ENCODE data around the gene TSPAN32.
"Not testable (repeated sequence)": the region's sequence is repeated elsewhere in the genome, so short reads cannot be mapped to it uniquely, and the experiment has no call there.

The TSPAN32 gene

GRCh38 chr11:2267851-2268728 is 33.7 kb upstream of the TSPAN32 start:
- DNase-seq = no peak

GRCh38 chr11:2268729-2269600 is 32.8 kb upstream of the TSPAN32 start:
- DNase-seq = no peak

- DNase-seq = no peak
These were observed 32.1 kb upstream of the TSPAN32 start for GRCh38 chr11:2269601-2270321.

GRCh38 chr11:2270322-2271076 is 31.3 kb upstream of the TSPAN32 start, which contains the start of gene ASCL2:
TSS of gene ASCL2 (minus strand) at chr11:2270588. CDS start at chr11:2270332, 256 bp downstream.
- no peak for DNase-seq

- no peak for DNase-seq
These were observed 30.8 kb upstream of the TSPAN32 start for GRCh38 chr11:2271077-2271326.

- no peak for DNase-seq
These were observed 30.2 kb upstream of the TSPAN32 start for GRCh38 chr11:2271327-2272227.

GRCh38 chr11:2272228-2272945 is 29.4 kb upstream of the TSPAN32 start:
- DNase-seq = no peak

- DNase-seq = no peak
These were observed 28.9 kb upstream of the TSPAN32 start for GRCh38 chr11:2272946-2273280.

- no peak for DNase-seq
These were observed 28.5 kb upstream of the TSPAN32 start for GRCh38 chr11:2273311-2273710.

GRCh38 chr11:2273771-2274170 is 28.0 kb upstream of the TSPAN32 start:
- no peak for DNase-seq

- DNase-seq = no peak
These were observed 26.2 kb upstream of the TSPAN32 start for GRCh38 chr11:2275334-2276279.

- DNase-seq = no peak
These were observed 25.4 kb upstream of the TSPAN32 start for GRCh38 chr11:2276280-2277007.

- DNase-seq = no peak
These were observed 24.8 kb upstream of the TSPAN32 start for GRCh38 chr11:2277008-2277346.

GRCh38 chr11:2277933-2278523 is 23.8 kb upstream of the TSPAN32 start:
- no peak for DNase-seq

GRCh38 chr11:2280208-2280607 is 21.6 kb upstream of the TSPAN32 start:
- DNase-seq = no peak

GRCh38 chr11:2286350-2286749 is 15.5 kb upstream of the TSPAN32 start:
- DNase-seq = not testable (repeated sequence)

GRCh38 chr11:2287091-2287490 is 14.7 kb upstream of the TSPAN32 start:
- DNase-seq = no peak

- no peak for DNase-seq
These were observed 12.5 kb upstream of the TSPAN32 start for GRCh38 chr11:2289350-2289749.

- DNase-seq = no peak
These were observed 12.0 kb upstream of the TSPAN32 start for GRCh38 chr11:2289859-2290258.

Measured in SIG-M5 (cell line).